ENCODE results near the gene ECE1.

Gene ECE1

DNA sequence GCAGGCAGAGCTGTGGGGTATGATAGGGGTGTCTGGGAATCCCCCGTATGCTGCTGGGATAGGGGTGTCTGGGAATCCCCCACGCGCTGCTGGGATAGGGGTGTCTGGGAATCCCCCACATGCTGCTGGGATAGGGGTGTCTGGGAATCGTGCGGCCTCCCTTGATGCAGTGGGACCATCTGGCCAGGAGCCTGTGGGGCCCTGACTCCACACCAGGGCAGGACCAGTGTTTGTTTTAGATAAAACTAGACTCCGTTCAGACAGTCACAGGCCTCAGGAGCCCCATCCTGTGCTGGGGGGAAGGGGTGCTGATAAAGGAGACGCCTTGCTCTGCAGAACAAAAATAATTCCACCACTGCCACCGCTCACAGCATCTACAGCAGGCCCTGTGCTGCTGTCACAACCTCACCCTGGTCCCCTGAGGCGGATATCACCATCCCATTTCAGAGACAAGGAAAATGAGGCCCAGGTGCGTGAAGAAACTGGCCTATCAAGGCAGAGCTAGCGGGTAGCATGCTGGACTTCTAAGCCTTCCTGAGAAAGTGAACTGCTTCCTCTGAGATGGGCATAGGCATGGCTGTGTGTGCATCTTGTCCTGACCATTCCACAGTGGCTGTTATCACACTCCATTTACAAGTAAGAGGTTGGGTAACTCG is 24.0 kb downstream of the ECE1 start:
- no peak for DNase-seq

DNA sequence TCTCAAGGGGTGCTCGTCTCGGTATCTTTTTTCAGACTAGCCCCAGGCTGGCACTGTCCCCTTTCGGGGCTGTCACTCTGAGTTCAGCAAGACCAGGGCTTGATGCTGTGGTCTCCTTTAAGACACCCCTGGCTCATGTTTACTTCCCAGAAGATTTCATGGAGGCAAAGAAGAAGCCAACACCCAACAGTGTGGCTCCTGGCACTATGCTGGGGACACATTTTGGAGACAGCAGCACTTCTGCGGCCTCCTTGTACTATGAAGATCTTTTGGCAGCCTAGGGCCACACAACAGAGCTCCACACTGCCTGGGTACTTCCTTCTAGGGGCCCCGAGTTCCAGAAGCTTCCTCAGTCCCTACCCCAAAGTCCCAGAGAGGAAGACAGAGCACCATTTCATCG is 24.6 kb downstream of the ECE1 start:
- no peak for DNase-seq

DNA sequence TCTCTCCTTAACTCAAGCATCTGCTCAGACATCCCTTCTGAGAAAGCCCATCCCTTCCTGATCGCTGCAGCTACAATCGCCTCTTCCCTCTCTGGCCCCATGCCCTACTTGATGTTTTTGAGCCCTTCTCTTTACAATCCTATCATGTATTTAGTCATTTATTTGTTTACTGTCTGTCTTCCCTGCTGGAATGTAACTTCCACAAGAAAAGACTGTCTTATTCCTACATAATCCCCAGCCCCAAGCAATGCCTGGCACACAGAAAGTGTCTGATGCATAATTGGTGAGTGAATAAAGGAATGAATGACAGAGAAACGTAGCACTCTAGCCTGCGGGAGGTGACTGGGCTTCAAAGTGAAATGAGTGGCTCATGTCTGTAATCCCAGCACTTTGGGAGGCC is 25.4 kb downstream of the ECE1 start:
- DNase-seq, result no peak

DNA sequence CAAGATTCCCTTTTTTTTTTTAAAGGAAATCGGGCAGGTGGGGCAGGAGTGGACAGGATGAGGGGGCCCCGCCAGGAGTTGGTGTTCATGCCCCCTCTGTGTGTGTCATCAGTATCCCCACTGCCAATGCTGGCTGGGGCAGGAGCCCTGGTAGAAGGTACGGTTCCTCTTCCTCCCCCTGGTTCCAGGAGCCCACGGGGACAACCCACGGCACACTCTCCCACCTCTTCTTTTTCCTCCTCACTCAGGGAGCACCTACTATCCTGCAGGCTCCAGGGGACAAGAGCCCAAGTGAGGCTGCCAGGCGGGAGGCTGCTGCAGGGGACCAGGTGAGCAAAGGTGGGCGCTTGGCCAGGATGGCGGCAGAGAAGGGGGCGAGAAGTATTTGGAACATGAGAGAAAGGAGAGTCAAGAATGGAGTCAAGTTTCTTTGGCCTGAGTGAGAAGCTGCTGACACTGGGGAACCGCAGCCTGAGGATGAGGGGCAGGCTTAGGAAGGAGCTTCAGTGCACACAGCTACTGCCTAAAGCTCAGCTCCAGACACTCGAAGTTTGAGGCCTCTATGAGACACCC is 26.5 kb downstream of the ECE1 start:
- DNase-seq, result no peak

DNA sequence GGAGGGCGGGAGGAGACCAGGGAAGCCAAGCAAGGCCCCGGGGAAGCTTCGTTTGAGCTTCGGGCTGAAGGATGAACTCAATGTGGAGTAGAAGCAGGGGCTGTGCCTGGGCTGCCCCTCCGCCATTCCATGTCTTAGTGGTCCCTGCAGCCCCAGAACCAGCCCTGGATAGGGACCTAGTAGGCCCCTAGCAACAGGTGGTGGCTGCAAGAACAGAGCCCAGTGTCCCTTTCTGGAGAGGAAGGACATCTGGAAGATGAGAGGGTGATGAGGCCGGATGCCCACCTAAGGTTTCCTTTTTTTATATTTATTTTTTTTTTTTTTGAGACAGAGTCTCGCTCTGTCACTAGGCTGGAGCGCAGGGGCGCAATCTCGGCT is 27.2 kb downstream of the ECE1 start:
- DNase-seq, result no peak

DNA sequence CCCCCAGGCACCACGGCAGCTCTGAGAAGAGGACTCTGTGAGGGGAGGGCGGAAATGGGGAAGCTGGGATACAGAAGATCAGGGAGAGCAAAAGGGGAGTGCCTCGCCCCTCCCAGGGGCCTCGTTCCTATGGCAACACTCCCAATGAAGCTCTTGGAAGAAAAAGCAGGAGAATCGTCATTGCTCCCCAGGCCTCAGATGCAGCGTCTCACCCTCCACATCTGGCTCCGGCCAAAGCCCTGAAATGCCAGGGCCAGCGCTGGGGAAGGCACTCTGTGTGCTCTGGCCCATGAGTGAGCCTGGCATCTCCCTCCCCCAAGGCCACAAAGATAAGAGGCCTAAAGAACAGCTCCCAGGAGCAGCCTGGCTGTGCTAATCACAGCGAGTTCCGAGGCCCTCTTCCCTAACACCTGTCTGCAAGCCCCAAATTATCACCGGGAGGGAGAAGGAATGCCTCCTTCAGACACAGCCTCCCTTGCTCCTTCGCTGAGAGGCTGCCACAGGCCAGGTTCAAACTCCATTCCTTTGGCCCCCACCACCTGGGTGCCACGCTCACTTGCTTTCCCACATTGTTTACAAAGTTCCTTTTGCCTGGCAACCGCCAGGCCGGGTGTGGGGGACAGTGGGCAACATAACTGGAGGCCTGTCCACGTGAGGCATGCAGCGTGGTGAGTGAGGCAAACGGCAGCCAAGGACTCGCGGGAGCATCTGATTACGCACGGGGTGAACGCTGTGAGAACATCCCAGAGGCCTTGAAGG is 27.8 kb downstream of the ECE1 start:
- DNase-seq, result peak; percentile 55

DNA sequence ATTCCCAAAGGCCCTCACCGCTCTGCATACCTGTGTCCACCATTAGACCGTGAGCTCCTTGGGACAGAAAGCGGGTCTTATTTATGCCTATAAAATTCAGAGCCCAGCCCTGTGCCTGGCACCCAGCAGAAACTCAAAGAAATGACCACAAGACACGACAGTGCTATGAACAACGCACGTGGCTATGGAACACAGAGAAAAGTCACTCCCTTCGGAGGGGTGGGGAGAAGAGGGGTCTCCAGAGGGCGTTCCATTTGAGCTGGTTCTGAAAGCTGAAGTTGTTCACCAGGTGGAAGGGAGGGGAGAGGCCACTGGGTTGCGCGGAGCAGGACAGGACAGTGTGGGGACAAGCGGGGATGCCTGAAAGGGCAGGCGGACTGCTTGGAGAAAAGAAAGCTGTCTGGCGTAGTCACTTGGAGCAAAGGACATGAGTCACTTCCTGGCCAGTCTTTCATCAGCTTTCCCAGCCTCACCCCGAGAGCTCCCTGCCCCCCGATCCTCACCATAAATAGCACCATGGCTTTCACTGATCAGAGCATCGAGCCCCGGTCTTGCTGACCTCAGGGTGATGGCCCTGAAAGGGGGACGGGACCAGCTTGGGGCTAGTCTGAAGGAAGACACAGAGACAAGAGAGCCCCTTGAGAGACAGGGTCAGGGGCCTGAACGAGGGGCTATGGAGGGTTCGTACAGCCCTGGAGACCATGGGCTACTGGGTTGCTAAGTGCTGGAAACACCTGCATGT is 28.5 kb downstream of the ECE1 start:
- peak; percentile 71 for DNase-seq

DNA sequence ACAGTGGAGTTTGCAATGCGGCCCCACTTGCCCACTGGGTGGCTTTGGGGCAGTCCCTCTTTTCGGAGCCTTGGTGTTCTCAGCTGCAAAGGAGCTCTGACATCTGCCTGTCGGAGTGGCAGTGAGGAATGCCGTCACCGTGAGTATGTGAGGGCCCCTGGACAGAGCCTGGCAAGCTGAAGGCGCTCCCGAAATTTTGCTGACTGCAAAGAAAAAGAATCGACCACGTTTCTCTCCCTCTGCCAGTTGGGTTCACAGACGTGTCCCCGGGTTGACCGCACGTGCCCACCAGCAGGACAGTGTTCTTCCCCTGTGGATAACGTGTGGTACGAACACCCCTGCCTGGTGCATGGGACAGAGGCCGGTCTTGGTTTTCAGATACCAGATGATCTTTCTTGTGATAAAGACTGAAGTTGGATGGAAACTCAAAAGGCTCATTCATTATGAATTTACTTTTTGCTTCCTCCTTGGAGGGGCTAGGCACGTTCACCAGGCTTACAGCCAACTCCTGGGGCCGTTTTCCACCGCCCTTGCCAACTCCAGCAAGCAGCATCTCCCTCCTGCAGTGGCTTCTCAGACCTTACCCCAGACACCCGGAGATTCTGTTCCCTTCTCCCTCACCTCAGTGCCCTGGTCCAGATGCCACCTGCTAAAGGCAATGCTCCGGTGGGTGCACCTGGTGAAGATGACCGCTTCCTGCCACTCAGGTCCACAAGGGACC is 29.7 kb downstream of the ECE1 start:
- DNase-seq, result no peak

DNA sequence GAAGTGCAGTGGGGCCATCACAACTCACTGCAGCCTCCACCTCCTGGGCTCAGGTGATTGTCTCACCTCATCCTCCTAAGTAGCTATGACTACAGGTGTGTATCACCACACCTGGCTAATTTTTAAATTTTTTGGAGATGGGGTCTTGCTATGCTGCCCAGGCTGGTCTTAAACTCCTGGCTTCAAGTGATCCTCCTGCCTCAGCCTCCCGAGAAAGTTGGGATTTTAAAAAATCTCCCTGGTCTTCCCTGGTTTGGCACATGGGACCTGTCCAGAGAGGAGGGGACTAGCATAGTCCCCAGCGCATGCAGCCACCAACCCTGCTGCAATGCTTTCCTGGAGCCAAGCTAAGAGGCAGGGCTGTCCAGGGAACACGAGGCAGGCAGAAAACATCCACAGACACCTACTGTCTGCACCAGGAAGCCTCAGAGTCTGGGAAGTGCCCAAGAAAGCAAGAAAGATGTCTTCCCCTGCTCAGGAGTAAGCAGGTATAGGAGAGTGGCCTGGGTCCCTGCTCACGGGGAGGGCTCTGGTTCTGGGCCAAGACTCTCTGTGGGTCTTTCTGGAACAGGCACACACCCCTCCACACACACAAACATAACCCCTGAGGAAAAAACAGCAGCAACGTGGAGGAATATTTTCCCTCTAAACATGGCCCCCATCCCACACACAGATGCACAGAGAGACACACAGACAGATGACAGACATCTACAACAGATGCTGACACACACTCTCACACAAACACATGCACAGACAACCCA is 30.8 kb downstream of the ECE1 start:
- DNase-seq, result no peak

DNA sequence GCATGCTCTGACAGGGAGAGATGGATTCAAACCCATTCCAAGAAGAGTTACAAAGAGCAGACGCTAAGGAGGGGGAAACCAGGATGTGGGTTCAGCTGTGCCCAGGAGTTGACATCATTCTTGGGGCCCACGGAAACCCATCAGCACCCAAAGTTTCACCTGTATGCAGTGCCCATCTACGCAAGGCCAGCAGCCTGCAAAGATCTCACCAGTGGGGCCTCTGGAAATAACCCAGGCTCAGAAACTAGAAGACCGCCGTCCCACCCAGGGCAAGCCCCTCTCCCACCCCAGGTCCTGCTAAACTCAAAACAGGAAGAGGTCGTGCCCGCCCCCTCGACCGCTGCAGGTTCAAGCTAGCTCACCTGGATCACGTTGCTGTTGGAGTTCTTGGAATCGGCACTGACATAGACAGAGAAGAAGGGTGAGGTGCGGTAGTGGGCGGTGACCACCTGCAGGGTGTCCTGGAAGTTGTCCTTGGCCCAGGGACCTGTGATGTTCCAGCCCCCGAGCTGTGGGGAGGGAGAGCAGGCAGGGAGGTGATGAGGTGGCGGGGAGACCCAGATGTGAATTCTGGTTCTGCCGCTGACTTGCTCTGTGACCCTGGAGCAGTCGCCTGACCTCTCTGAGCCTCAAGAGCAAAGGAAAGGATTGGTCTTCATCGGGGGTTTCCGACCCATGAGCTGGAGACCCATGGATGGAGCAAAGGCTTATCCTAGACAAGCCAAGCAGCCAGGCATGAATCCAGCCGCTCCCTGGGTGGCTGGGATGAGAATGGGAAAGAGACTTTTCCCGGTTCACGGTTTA is 31.7 kb downstream of the ECE1 start:
- no peak for DNase-seq

DNA sequence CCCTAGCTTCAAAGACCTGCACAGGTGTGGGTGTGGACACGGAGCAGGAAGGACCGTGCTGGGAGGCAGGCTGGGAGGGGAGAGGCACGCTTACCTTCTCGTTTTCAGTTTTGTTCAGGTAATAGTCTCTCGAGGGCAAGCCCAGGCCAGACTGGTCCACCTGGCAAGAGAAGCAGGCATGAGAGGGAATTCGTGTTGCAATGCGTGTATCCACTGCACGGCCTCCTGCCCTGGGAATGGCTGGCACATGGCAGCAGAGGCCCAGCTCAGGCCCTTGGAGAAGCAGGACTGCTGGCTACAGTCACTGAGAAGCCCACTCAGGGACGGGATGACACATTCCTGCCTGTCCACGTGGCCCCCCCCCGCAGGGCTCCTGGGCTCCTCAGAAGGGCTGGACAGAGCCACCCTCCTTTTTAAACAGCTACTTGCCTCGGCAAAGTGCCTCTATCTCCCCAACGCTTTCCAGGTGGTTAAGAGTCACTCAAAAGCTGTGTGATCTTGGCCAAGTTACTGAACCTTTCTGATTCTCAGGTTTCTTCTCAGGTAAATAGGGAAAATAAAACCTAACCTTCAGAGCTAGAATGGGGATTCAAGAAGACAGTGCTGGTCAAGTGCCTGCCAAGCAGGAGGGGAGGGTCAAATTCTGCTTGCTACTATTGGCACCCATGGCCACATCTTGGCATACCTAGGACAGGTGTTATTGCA is 32.7 kb downstream of the ECE1 start:
- no peak for DNase-seq

DNA sequence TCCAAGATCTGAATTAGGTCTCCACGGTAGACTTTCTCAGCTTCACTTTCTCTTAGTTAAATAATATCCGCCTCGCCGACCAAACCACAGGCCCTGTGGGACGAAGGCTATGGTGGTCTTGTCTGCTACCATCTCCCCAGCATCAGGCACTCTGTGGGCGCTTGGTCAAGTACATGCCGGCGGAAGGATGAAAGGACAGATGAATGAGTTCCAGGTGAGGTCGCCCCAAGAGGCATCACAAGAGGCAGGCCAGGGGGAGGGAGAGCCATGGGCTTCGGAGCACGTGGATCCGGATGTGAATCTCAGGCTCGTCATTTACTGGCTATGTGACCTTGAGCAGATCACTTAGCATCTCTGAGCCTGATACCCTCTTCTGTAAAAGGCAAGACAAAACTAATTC is 33.5 kb downstream of the ECE1 start:
- DNase-seq, result no peak

DNA sequence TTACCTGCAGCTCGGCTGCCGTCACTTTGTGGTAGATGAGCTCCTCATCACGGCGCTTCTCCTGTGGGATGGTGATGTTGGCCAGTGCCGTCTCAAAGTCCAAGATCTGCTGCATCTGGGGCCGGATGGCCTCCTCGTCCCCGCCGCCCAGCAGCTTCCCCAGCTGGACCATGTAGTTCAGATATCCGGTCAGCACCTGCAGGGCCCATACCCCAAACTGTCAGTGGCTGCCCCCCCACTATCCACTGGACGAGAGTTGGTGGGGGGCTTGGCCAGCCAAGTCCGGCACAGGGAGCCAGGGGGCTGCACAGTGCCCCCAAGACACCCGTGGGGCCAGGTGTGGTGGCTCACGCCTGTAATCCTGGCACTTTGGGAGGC is 34.3 kb downstream of the ECE1 start:
- DNase-seq, result no peak

DNA sequence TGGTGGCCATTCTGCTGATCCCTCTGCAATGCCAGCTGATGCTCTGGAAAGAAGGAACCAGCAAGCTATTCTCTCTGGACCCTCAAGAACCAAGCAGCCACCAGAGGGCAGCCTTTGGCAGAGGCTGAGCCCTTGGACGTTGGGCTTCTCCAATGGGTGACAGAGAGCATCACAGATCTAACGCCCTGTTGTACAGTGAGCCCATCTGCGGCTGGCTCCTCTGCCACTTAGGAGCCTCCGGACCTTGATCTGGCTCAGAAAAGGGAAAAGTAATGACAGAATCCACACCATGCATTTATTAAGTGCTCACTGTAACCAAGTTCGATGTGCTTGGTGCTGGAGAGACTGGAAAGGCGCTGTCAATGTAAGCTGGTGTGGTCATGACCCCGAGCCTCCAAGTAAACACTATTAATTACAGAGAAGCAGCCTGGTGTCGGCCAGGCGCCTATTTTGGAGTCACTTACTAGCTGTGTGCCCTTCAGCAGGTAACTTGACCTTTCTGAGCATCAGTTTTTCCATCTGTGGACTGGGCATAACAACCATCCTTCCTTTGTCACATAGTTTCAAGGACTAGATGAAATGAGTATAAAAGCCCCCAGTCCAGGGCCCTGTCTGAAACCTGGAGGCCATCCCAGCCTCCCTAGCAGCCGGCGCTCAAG is 34.9 kb downstream of the ECE1 start:
- peak; percentile 96 for DNase-seq

DNA sequence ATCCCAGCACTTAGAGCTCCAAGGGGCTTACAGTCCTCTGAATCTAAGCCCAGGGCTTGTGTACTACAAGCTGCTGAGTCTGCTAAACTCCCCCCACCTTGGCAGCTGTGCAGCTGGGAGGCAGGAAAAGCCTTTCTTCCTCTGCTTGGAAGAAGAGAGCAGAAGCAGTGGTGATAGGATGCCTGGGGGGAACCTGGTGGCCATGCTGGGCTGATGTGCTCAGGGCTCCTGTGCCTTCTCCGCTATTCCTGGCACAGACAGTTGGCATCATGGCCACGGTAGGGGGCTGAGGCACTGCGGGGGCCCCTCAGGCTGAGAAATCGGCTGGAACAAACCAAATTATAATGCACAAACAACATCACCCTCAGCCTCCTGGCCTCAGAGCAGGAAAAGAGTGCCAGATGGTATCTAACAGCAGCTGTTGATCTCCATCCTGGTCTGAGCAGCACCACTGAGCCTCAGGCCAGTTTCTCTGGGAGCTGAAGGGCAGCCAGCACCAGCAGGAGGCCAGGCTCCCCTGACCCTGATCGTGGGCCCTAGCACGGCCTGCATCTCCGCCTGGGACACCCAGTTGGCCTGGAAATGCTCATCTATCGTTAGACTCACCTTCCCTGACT is 35.8 kb downstream of the ECE1 start:
- DNase-seq, result no peak

DNA sequence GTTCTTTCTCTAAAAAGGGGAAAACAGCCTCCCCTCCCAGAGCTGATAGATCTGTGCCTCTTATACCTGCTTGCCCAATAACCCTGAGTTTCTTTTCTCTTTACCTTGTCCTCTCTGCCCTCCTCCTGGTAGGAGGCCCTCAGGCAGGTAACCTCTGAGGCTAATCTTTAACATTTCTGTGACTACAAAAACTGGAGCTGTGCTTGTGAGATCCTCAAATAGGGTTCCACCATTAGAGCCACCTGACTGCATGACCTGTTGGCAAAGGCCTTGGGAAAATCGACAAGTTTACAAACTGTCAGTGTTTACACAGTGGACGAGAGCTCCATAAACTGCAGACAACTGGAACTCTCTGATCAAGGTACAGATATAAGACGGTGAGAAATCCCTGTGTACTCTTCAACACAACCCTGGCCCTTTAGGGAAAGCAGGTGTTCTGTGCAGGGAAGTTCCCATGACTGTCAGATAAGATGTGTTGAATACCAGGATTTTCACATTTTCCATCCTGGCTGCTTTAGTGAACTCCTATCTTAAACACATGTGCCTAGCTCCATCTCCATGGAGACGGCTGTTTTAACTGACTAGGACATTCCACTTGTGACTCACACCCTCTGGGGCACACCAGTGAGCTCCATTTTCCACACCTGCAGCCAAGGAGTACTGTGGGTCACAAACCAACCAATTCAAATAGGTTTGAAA is 38.3 kb downstream of the ECE1 start:
- DNase-seq, result peak; percentile 99

DNA sequence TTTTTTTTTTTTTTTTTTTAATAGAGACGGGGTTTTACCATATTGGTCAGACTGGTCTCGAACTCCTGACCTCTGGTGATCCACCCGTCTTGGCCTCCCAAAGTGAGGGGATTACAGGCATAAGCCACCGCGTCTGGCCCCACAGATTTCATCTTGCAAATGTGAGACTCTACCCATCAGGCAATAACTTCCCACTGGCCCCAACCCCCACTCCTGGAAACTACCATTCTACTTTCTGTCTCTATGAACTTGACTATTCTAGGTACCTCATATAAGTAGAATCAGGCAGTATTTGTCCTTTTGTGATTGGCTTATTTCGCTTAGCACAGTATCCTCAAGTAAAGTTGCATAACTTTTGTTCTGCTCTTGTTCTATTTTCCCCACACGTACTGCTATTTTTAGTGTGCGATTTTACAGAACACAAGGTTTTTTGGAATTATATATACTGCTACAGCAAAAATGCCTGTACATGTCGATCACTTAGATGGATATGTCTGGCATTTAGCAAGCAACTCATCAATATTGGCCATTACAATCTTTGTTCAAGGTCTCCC is 40.2 kb downstream of the ECE1 start:
- DNase-seq, result no peak

DNA sequence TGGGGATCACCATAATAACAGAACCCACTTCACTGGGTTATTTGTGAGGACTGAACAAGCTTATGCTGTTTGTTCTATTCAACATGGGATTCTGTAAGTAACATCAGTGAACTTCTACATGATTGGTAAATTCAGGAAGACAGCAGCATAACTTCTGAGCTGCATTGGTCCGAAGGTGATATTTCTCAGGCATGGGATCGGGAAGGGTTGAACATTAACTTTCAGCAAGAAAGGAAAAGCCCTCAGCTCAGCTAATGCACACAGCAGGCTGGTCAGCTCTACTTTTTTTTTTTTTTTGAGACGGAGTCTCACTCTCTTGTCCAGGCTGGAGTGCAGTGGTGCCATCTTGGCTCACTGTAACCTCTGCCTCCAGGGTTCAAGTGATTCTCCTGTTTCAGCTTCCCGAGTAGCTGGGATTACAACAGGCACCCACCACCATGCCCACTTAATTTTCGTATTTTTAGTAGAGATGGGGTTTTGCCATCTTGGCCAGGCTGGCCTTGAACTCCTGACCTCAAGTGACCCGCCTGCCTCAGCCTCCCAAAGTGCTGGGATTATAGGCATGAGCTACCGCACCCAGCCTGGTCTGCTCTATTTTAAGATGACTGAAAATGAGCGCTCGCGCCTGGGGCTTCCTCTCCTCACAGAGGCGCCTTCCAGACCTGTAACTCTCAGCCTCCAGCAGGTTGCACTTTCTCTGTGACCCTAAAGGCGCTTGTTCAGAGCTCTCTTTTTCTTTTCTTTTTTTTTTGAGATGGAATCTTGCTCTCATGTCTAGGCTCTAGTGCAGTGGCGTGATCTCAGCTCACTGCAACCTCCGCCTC is 42.2 kb downstream of the ECE1 start:
- DNase-seq, result peak; percentile 54
